GM19328 (cell line): ENCODE results near the gene PTPRO.

Experiments used
- ATAC-seq: cut with Tn5 transposase; IDR thresholded peaks from one replicate; pipeline ENCODE4 v1.9.1; 2021; ENCODE audit warnings: mild to moderate bottlenecking, moderate library complexity; ENCODE audit not compliant: unreplicated experiment

The PTPRO gene

GRCh38 chr12:15522574-15523187 lies 200.4 kb downstream of the PTPRO start:
- ATAC-seq: no peak

- no peak for ATAC-seq
These were observed 203.1 kb downstream of the PTPRO start for GRCh38 chr12:15525441-15525840.

- ATAC-seq: peak; percentile 100
These were observed 203.7 kb downstream of the PTPRO start for GRCh38 chr12:15526033-15526432.

- ATAC-seq: no peak
These were observed 205.1 kb downstream of the PTPRO start for GRCh38 chr12:15527201-15528080.

- no peak for ATAC-seq
These were observed 206.4 kb downstream of the PTPRO start for GRCh38 chr12:15528666-15529065.

- ATAC-seq: no peak
These were observed 208.1 kb downstream of the PTPRO start for GRCh38 chr12:15530361-15530760.

- no peak for ATAC-seq
These were observed 210.2 kb downstream of the PTPRO start for GRCh38 chr12:15532364-15532977.

- peak; percentile 46 for ATAC-seq
These were observed 212.0 kb downstream of the PTPRO start for GRCh38 chr12:15534322-15534721.

- ATAC-seq: no peak
These were observed 212.6 kb downstream of the PTPRO start for GRCh38 chr12:15534874-15535273.

GRCh38 chr12:15535352-15535781 lies 213.1 kb downstream of the PTPRO start:
- ATAC-seq: no peak

- no peak for ATAC-seq
These were observed 214.1 kb downstream of the PTPRO start for GRCh38 chr12:15536446-15536845.

- no peak for ATAC-seq
These were observed 216.6 kb downstream of the PTPRO start for GRCh38 chr12:15538881-15539280.

GRCh38 chr12:15540005-15540404 lies 217.7 kb downstream of the PTPRO start:
- ATAC-seq: no peak

- ATAC-seq: no peak
These were observed 218.2 kb downstream of the PTPRO start for GRCh38 chr12:15540469-15540872.

- ATAC-seq: no peak
These were observed 219.8 kb downstream of the PTPRO start for GRCh38 chr12:15541996-15542631.

- ATAC-seq: no peak
These were observed 221.0 kb downstream of the PTPRO start for GRCh38 chr12:15543347-15543746.

GRCh38 chr12:15544589-15544988 lies 222.3 kb downstream of the PTPRO start:
- no peak for ATAC-seq

GRCh38 chr12:15545334-15545733 lies 223.0 kb downstream of the PTPRO start:
- no peak for ATAC-seq

GRCh38 chr12:15546102-15546701 lies 223.9 kb downstream of the PTPRO start:
- ATAC-seq: peak; percentile 76

- no peak for ATAC-seq
These were observed 224.8 kb downstream of the PTPRO start for GRCh38 chr12:15547063-15547462.

GRCh38 chr12:15547691-15548090 lies 225.4 kb downstream of the PTPRO start:
- no peak for ATAC-seq
